ENCODE measurements around the gene CDR2. TPM values are rescaled to one million over a fixed set of nuclear protein-coding genes. Genes with fewer than 3 reads are reported as not detected.
A peak's percentile ranks its signal among the peaks of the same experiment; 100 is the strongest.
"Not testable (repeated sequence)": the region's sequence is repeated elsewhere in the genome, so short reads cannot be mapped to it uniquely, and the experiment has no call there.

The CDR2 gene
- total RNA-seq, 1 donor from 2014 or later, result 18.9 TPM

DNA sequence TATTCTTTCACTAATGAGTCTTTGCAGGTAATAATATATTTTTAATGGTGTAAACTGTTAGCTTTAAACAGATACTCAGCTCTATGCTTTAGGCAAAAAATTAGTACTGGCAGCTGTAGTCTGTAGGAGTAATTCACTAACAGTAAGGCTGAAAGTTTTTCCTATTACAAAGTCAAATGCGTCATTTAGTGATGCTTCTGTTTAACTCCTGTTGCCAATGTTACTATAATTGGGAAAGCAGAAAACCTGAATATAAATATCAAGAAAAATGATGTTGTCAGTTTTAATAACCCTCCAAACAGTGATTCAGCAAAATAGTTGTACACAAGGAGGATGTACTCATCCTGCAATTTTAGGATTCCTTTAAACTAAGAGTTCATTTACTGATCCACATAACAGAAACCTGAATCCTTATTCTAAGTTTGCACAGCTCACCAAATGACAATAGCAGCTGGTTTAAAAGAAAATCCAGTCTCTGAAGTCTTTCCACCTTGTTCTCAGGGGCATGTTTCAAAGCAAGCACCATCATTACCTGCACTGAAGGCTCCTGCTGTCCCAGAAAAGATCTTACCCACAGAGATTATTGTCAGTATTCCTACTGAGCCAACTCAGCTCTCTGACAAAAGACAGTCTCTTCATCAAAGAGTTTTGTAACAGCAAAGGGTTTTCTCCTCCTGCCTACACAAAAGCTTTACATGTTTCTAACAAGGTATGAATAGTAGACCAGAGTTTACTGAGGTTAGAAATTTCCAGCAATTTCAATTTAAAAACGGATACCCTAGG is 4.2 kb downstream of the CDR2 start:
- Mint-ChIP-seq H3K4me1 (ENCODE audit: unreplicated experiment) (peaks cover 37% of the 10 kb centered on the region), H3K9me3 (no peaks in the 10 kb centered on the region), H3K27ac (no peak overlapping the region), H3K4me3 (peak overlapping the region; percentile 7), H3K36me3 (peaks cover 16% of the 10 kb centered on the region), H3K27me3 (peaks cover under 1% of the 10 kb centered on the region)
- no peak for DNase-seq (ENCODE audit: extremely low spot score, unreplicated experiment)
- TF ChIP-seq, protein P1, sequence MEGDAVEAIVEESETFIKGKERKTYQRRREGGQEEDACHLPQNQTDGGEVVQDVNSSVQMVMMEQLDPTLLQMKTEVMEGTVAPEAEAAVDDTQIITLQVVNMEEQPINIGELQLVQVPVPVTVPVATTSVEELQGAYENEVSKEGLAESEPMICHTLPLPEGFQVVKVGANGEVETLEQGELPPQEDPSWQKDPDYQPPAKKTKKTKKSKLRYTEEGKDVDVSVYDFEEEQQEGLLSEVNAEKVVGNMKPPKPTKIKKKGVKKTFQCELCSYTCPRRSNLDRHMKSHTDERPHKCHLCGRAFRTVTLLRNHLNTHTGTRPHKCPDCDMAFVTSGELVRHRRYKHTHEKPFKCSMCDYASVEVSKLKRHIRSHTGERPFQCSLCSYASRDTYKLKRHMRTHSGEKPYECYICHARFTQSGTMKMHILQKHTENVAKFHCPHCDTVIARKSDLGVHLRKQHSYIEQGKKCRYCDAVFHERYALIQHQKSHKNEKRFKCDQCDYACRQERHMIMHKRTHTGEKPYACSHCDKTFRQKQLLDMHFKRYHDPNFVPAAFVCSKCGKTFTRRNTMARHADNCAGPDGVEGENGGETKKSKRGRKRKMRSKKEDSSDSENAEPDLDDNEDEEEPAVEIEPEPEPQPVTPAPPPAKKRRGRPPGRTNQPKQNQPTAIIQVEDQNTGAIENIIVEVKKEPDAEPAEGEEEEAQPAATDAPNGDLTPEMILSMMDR (conservative IDR thresholded peaks at IDR 0.05), result no peak

DNA sequence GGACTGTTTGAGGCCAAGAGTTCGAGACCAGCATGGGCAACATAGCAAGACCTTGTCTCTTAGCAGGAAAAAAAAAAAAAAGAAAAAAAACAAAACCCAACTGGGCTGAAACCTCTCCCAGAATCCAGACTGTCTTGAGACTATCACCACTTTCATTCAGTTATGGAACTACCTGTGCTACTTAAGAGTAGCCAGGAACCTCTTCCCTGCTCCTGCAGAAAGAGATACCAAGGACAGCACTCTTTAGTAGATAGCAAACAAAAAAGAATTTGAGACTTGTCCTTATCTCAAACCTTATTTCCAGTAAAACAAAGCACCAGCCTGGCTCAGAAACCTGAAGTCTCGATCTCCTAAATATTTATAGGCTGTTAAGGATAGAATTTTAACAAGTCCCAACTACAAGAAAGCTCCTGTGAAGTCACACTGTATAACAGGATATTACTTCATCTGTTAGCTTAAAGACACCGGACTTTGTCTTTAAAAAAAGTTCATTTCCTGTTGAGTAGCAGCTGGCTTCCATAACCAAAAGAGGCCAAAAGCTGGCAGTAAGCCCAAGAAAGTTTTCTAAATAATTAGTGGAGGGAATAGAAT is 5.1 kb downstream of the CDR2 start:
- Mint-ChIP-seq H3K36me3 (peaks cover 22% of the 10 kb centered on the region), H3K27ac (peak overlapping the region; percentile 6), H3K27me3 (no peaks in the 10 kb centered on the region), H3K9me3 (no peaks in the 10 kb centered on the region), H3K4me1 (ENCODE audit: unreplicated experiment) (peaks cover 36% of the 10 kb centered on the region), H3K4me3 (no peak overlapping the region)
- TF ChIP-seq, protein P1 (conservative IDR thresholded peaks at IDR 0.05), result no peak
- DNase-seq (ENCODE audit: extremely low spot score, unreplicated experiment), result no peak

DNA sequence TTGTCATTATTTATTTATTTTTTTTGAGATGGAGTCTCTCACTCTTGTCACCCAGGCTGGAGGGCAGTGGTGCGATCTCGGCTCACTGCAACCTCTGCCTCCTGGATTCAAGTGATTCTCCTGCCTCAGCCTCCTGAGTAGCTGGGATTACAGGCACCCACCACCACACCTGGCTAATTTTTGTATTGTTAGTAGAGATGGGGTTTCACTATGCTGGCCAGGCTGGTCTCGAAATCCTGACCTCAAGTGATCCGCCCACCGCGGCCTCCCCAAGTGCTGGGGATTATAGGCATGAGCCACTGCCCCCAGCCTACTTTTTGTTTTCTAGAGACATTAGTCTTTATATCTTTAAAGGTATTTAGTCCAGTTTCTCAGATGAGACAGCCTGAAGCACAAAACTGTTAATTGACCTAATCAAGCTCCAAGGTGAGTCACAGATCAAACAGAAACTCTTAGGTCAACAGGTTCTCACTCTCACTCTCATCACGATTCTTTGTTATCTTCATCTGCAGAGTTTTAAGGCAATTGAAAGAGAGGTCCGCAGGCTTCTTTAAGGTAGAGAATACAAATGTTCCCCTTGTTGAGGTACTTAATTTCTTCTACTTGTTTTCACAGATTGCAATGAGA is 6.1 kb downstream of the CDR2 start:
- not testable (repeated sequence) for H3K9me3 Mint-ChIP-seq; H3K4me3 Mint-ChIP-seq; H3K27me3 Mint-ChIP-seq; H3K27ac Mint-ChIP-seq; DNase-seq (ENCODE audit: extremely low spot score, unreplicated experiment)
- Mint-ChIP-seq H3K36me3 (peaks cover 30% of the 10 kb centered on the region), H3K4me1 (ENCODE audit: unreplicated experiment) (peaks cover 32% of the 10 kb centered on the region)

DNA sequence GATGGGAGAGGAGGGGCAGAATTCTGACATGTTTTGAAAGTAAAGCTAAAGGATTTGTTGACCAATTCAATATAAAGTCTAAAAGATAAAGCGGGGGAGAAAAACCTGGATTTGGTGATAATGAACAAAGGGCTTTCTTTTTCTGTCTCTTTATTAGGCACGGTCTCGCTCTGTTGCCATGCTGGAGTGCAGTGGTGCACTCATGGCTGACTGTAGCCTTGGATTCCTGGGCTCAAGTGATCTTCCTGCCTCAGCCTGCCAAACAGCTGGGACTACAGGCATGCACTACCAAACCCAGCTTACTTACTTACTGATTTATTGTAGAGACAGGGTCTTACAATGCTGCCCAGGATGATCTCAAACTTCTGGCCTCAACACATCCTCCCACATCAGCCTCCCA is 7.5 kb downstream of the CDR2 start:
- H3K4me3 Mint-ChIP-seq, result no peak overlapping the region
- DNase-seq (ENCODE audit: extremely low spot score, unreplicated experiment), result no peak
- H3K27me3 Mint-ChIP-seq, result no peaks in the 10 kb centered on the region
- H3K36me3 Mint-ChIP-seq, result peaks cover 32% of the 10 kb centered on the region
- TF ChIP-seq, protein P1 (conservative IDR thresholded peaks at IDR 0.05), result no peak
- peaks cover 22% of the 10 kb centered on the region for H3K4me1 Mint-ChIP-seq (ENCODE audit: unreplicated experiment)
- H3K9me3 Mint-ChIP-seq, result no peaks in the 10 kb centered on the region
- H3K27ac Mint-ChIP-seq, result no peak overlapping the region

DNA sequence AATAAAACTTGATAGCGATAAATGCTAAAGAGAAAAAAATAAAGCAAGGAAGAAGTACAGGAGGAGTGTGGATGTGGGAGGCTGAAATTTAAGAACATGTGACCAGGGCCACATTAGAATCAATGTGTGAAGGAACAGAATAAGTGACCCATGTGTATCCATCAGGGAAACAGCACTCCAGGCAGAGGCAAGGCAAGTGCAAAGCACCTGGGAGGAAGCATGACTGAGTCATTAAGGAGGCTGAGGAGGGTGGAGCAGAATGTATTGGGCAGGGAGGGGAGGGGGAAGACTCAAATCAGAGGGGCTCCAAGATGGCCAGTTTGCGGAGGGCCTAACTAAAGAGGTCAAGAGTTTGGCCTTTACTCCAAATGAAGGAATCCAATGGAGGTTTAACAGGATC is 8.0 kb downstream of the CDR2 start:
- H3K4me1 Mint-ChIP-seq (ENCODE audit: unreplicated experiment), result peaks cover 18% of the 10 kb centered on the region
- H3K4me3 Mint-ChIP-seq, result no peak overlapping the region
- H3K36me3 Mint-ChIP-seq, result peaks cover 29% of the 10 kb centered on the region
- H3K27ac Mint-ChIP-seq, result no peak overlapping the region
- H3K27me3 Mint-ChIP-seq, result no peaks in the 10 kb centered on the region
- DNase-seq (ENCODE audit: extremely low spot score, unreplicated experiment), result no peak
- TF ChIP-seq, protein P1 (conservative IDR thresholded peaks at IDR 0.05), result no peak
- no peaks in the 10 kb centered on the region for H3K9me3 Mint-ChIP-seq

DNA sequence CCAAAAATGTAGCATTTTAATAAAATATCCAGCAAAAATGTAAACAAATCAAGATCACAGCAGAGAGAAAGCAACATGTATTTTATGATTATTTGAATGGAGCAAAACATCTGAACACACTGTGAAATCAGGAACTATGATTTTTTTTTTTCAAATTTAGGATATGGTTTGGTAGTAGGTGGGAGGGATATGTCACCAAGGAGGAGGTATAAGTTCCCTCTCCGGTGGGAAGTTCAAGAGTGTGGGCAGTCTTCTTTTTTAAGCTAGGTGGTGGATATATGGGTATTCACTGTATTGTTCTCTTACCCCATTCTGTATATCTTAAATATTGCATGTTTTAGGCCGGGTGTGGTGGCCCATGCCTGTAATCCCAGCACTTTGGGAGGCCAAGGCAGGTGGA is 10.2 kb downstream of the CDR2 start:
- TF ChIP-seq, protein P1 (conservative IDR thresholded peaks at IDR 0.05), result no peak
- peaks cover 5% of the 10 kb centered on the region for H3K4me1 Mint-ChIP-seq (ENCODE audit: unreplicated experiment)
- DNase-seq (ENCODE audit: extremely low spot score, unreplicated experiment), result no peak
- H3K36me3 Mint-ChIP-seq, result peaks cover 36% of the 10 kb centered on the region
- H3K27me3 Mint-ChIP-seq, result no peaks in the 10 kb centered on the region
- no peak overlapping the region for H3K4me3 Mint-ChIP-seq
- no peak overlapping the region for H3K27ac Mint-ChIP-seq
- no peaks in the 10 kb centered on the region for H3K9me3 Mint-ChIP-seq
